CD14-positive monocyte (primary cell): Measurements from ENCODE around the gene CCR4. TPM values are rescaled to one million over a fixed set of nuclear protein-coding genes. Genes with fewer than 3 reads are reported as not detected.

ENCODE experiments used
- DNase-seq, 3 donors: peaks; one replicate each; pipeline ENCODE4 v3.0.0-alpha.2; 2011 to 2022
- H2AFZ ChIP-seq: 2 replicates; pipeline ENCODE4 v1.6.0; 2012; ENCODE audit warnings: mild to moderate bottlenecking, low read depth, low read length, inconsistent platforms; ENCODE audit not compliant: insufficient read depth, poor library complexity, severe bottlenecking
- H3K27ac ChIP-seq, 2 donors: 1 replicate in 1 of 2; 2 replicates in 1 of 2; pipeline ENCODE4 v1.5.1; 2012 to 2013; ENCODE audit warnings: low read length in 2 of 2, control low read depth in 1 of 2, inconsistent platforms in 1 of 2, low read depth in 1 of 2, mild to moderate bottlenecking in 1 of 2
- H3K27me3 ChIP-seq, 2 donors: one replicate each; pipeline versions ENCODE4 v1.6.0 to v1.6.1; 2011 to 2013; ENCODE audit warnings: low read length in 2 of 2; ENCODE audit not compliant: control insufficient read depth in 2 of 2, insufficient read depth in 2 of 2
- H3K36me3 ChIP-seq, 2 donors: replicated peaks in 1 of 2; 1 replicate in 1 of 2; 2 replicates in 1 of 2; pipeline versions ENCODE4 v1.5.1 to v1.6.1; 2012 to 2013; ENCODE audit warnings: low read length in 2 of 2, control low read depth in 1 of 2, inconsistent platforms in 1 of 2, mild to moderate bottlenecking in 1 of 2; ENCODE audit not compliant: insufficient read depth in 2 of 2, control insufficient read depth in 1 of 2
- H3K4me1 ChIP-seq, 2 donors: 1 replicate in 1 of 2; 2 replicates in 1 of 2; pipeline versions ENCODE4 v1.5.1 to v1.6.1; 2012 to 2013; ENCODE audit warnings: low read length in 2 of 2, control low read depth in 1 of 2, inconsistent platforms in 1 of 2, mild to moderate bottlenecking in 1 of 2, moderate library complexity in 1 of 2; ENCODE audit not compliant: insufficient read depth in 2 of 2, control insufficient read depth in 1 of 2
- H3K4me2 ChIP-seq: replicated peaks from 2 replicates; pipeline ENCODE3; 2012; ENCODE audit warnings: low read length, moderate library complexity, mild to moderate bottlenecking; ENCODE audit not compliant: poor library complexity, severe bottlenecking; ENCODE audit errors: extremely low read depth
- H3K4me3 ChIP-seq, 3 experiments: fragments of 200-600 bp in 1 of 3; sonication (generic) in 1 of 3; replicated peaks in 1 of 3; 1 replicate in 2 of 3; 2 replicates in 1 of 3; pipeline ENCODE4 v1.5.1; 2011 to 2013; ENCODE audit warnings: low read length in 3 of 3, mild to moderate bottlenecking in 3 of 3, control low read depth in 2 of 3, low read depth in 2 of 3, inconsistent platforms in 1 of 3, moderate library complexity in 1 of 3
- H3K79me2 ChIP-seq: 2 replicates; pipeline ENCODE4 v1.6.0; 2012; ENCODE audit warnings: mild to moderate bottlenecking, control low read depth, inconsistent platforms, low read length, moderate library complexity; ENCODE audit not compliant: insufficient read depth
- H3K9ac ChIP-seq: 2 replicates; pipeline ENCODE4 v1.6.0; 2017; ENCODE audit warnings: low read length, mild to moderate bottlenecking; ENCODE audit not compliant: insufficient read depth, poor library complexity, severe bottlenecking
- H3K9me3 ChIP-seq, 2 donors: replicated peaks in 1 of 2; 1 replicate in 1 of 2; 2 replicates in 1 of 2; pipeline versions ENCODE4 v1.5.1 to v1.6.1; 2012 to 2013; ENCODE audit warnings: low read length in 2 of 2, control low read depth in 1 of 2; ENCODE audit not compliant: control insufficient read depth in 1 of 2, insufficient read depth in 1 of 2
- H4K20me1 ChIP-seq: 2 replicates; pipeline ENCODE4 v1.6.0; 2012; ENCODE audit warnings: mild to moderate bottlenecking, low read length, control low read depth, moderate library complexity; ENCODE audit not compliant: insufficient read depth
- H3K27ac Mint-ChIP-seq, 7 donors: one replicate each; pipeline ENCODE4 v1.8.0; 2020; ENCODE audit warnings: mild to moderate bottlenecking in 7 of 7, mixed read lengths in 7 of 7, moderate library complexity in 6 of 7, inconsistent platforms in 2 of 7
- H3K27me3 Mint-ChIP-seq, 3 donors: one replicate each; pipeline ENCODE4 v1.8.0; 2021 to 2022; ENCODE audit warnings: low read depth in 3 of 3, mild to moderate bottlenecking in 3 of 3, mixed read lengths in 3 of 3, moderate library complexity in 3 of 3, inconsistent platforms in 1 of 3
- H3K36me3 Mint-ChIP-seq, 2 donors: one replicate each; pipeline ENCODE4 v1.8.0; 2020; ENCODE audit warnings: mixed read lengths in 2 of 2, inconsistent platforms in 1 of 2, mild to moderate bottlenecking in 1 of 2
- H3K4me1 Mint-ChIP-seq: one replicate; pipeline ENCODE4 v1.8.0; 2020; ENCODE audit warnings: mild to moderate bottlenecking, mixed read lengths
- H3K4me3 Mint-ChIP-seq, 2 donors: one replicate each; pipeline ENCODE4 v1.8.0; 2020; ENCODE audit warnings: mild to moderate bottlenecking in 2 of 2, mixed read lengths in 2 of 2, moderate library complexity in 1 of 2
- H3K9me3 Mint-ChIP-seq, 7 donors: one replicate each; pipeline ENCODE4 v1.8.0; 2020 to 2022; ENCODE audit warnings: mixed read lengths in 7 of 7, mild to moderate bottlenecking in 6 of 7, moderate library complexity in 6 of 7, inconsistent platforms in 2 of 7
- WGBS: methylation state at CpG from one replicate; pipeline ENCODE4 v1.1.5; 2013; ENCODE audit warnings: missing lambda C conversion rate; ENCODE audit not compliant: insufficient coverage; 5-methylcytosine and 5-hydroxymethylcytosine counted together
- intact Hi-C, 2 donors: fragments of 100-400 bp; cut with micrococcal nuclease; formaldehyde crosslinking; loops; one replicate each; pipeline versions ENCODE4 v1.15.0 to v1.15.1; 2023
- polyA plus RNA-seq, 3 donors: library from polyadenylated mRNA; depleted of rRNA in 1 of 3; unstranded in 2 of 3; stranded (reverse) in 1 of 3; fragments of 300-500 nt in 2 of 3; fragments of >200 nt in 1 of 3; fragmentation: Illumina TruSeq in 2 of 3; gene quantifications; 1 replicate in 2 of 3; 2 replicates in 1 of 3; pipeline ENCODE4 v1.2.3, GENCODE V29; 2012 to 2021
- TF ChIP-seq, protein P1 (sequence below): fragments of 200-600 bp; IDR thresholded peaks from one replicate; pipeline ENCODE4 v1.8.0; 2022; ENCODE audit warnings: antibody characterized with exemption, mild to moderate bottlenecking

The CCR4 gene
- polyA plus RNA-seq, 3 donors = 0.04 TPM; not detected in 2

GRCh38 chr3:32975891-32976595 lies 24.6 kb downstream of the CCR4 start:
- H3K4me2 ChIP-seq = no peak overlapping the region
- Mint-ChIP-seq H3K27me3 (peaks cover 0 to 4% (median 0%) of the 10 kb centered on the region in 3 donors), H3K9me3 (peaks cover 0 to 6% (median 0%) of the 10 kb centered on the region in 7 donors), H3K27ac (peak overlapping the region in 1 of 7 donors; percentile 0), H3K36me3 (no peaks in the 10 kb centered on the region), H3K4me1 (peaks cover 4% of the 10 kb centered on the region), H3K4me3 (no peak overlapping the region)
- no peak overlapping the region for H3K27ac ChIP-seq
- no peaks in the 10 kb centered on the region for H3K79me2 ChIP-seq
- intact Hi-C loops = no loop called here
- H3K9me3 ChIP-seq = no peaks in the 10 kb centered on the region
- WGBS = 67% methylated on average over 2 of the region's 6 CpGs
- H3K4me1 ChIP-seq = no peaks in the 10 kb centered on the region
- H4K20me1 ChIP-seq = no peaks in the 10 kb centered on the region
- H3K9ac ChIP-seq = no peak overlapping the region
- TF ChIP-seq, protein P1, sequence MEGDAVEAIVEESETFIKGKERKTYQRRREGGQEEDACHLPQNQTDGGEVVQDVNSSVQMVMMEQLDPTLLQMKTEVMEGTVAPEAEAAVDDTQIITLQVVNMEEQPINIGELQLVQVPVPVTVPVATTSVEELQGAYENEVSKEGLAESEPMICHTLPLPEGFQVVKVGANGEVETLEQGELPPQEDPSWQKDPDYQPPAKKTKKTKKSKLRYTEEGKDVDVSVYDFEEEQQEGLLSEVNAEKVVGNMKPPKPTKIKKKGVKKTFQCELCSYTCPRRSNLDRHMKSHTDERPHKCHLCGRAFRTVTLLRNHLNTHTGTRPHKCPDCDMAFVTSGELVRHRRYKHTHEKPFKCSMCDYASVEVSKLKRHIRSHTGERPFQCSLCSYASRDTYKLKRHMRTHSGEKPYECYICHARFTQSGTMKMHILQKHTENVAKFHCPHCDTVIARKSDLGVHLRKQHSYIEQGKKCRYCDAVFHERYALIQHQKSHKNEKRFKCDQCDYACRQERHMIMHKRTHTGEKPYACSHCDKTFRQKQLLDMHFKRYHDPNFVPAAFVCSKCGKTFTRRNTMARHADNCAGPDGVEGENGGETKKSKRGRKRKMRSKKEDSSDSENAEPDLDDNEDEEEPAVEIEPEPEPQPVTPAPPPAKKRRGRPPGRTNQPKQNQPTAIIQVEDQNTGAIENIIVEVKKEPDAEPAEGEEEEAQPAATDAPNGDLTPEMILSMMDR = no peak
- no peaks in the 10 kb centered on the region for H3K36me3 ChIP-seq
- no peak for DNase-seq
- no peaks in the 10 kb centered on the region for H3K27me3 ChIP-seq
- no peak overlapping the region for H3K4me3 ChIP-seq
- H2AFZ ChIP-seq = no peak overlapping the region

GRCh38 chr3:32977861-32978260 lies 26.4 kb downstream of the CCR4 start:
- intact Hi-C loops = no loop called here
- Mint-ChIP-seq H3K4me1 (peaks cover 4% of the 10 kb centered on the region), H3K27ac (no peak overlapping the region), H3K4me3 (no peak overlapping the region), H3K36me3 (no peaks in the 10 kb centered on the region), H3K9me3 (peaks cover 0 to 6% (median 0%) of the 10 kb centered on the region in 7 donors), H3K27me3 (peaks cover 0 to 4% (median 1%) of the 10 kb centered on the region in 3 donors)
- H3K79me2 ChIP-seq = no peaks in the 10 kb centered on the region
- WGBS = 86% methylated on average over 5 of the region's 10 CpGs
- no peak overlapping the region for H3K4me2 ChIP-seq
- H3K4me1 ChIP-seq = no peaks in the 10 kb centered on the region
- H3K4me3 ChIP-seq = no peak overlapping the region
- no peak overlapping the region for H2AFZ ChIP-seq
- TF ChIP-seq, protein P1 = no peak
- no peaks in the 10 kb centered on the region for H3K27me3 ChIP-seq
- no peaks in the 10 kb centered on the region for H3K36me3 ChIP-seq
- no peak overlapping the region for H3K27ac ChIP-seq
- no peaks in the 10 kb centered on the region for H4K20me1 ChIP-seq
- H3K9ac ChIP-seq = no peak overlapping the region
- DNase-seq = no peak
- no peaks in the 10 kb centered on the region for H3K9me3 ChIP-seq
